T-helper 22 cell (primary cell): ENCODE data around the gene SEPHS1.
"Not testable (repeated sequence)": the region's sequence is repeated elsewhere in the genome, so short reads cannot be mapped to it uniquely, and the experiment has no call there.

ENCODE experiments used
- DNase-seq: peaks from one replicate; pipeline ENCODE4 v3.0.0-alpha.2; 2020; ENCODE audit warnings: low read depth

SEPHS1 gene, protein sequence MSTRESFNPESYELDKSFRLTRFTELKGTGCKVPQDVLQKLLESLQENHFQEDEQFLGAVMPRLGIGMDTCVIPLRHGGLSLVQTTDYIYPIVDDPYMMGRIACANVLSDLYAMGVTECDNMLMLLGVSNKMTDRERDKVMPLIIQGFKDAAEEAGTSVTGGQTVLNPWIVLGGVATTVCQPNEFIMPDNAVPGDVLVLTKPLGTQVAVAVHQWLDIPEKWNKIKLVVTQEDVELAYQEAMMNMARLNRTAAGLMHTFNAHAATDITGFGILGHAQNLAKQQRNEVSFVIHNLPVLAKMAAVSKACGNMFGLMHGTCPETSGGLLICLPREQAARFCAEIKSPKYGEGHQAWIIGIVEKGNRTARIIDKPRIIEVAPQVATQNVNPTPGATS

DNA sequence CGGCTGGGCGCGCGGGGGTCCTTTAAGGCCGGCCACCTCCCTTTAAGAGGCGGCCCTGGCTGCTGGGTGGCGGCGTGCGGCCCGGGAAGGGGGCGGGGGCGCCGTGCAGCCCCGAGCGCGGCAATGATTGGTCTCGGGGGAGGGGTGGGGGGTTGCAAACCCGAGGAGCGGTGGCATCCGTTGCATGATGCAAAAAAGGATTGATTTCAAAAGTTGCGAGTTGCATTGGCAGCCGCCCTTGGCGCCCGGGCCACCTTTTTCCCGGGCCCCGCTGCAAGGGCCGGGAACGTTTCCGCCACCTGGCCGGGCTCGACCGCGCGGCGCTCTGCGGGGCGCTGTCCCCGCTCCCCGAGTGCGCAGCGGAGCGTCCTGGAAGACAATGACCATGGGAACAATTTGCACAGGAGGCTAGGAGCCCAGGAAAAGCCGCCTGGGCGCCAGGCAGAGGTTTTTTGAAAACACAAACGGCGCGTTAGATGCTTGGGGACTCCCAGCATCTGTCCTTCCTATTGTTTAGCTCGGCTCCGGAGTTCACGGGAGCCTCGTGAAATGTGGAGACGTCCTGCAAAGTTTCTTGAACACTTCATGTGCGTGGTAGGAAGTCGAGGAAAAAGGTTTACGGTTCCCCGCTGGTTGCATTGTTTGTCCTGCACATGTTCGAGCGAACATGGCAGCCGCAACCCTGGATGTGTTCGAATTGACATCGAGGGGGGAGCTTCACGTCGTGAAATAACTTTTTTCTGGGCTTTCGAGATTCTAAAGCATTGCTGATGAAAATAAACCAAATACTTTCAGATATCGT lies at the start of gene SEPHS1:
TSS of gene SEPHS1 (minus strand) at position 78 of the 802 bp plus-strand sequence. CDS start 3,343 bp downstream, outside the sequence.
- peak; percentile 80 for DNase-seq

DNA sequence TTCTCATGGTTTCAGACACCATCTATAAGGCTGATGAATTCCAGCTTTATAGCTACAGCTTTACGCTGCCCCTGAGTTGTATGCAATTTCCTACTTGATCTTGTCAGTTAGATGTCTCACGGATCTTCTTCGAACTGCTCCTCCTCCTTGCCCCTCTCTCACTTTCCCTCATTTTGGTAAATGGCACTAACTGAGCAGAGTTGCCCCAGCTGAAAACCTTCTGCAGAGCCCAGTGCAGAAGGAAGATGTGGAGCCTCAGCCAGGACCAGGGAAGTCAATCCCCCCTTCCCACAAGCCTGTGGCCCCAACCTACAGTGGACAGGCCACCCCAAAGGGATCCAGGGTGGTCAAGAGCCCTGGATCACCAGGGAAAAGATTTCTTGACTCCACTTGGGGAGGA lies 49.0 kb upstream of the SEPHS1 start:
- DNase-seq, result no peak

DNA sequence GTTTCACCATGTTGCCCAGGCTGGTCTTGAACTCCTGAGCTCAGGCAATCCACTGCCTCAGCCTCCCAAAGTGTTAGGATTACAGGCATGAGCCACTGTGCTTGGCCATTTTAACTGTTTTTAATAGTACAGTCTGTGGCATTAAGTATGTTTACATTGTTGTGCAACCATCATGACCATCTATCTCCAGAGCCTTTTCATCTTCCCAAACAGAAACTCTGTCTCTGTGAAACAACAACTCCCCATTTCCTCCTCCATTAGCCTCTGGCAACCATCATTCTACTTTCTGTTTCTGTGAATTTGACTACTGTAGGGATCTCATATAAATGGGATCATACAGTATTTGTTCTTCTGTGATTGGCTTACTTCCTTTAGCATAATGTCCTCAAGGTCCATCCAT lies 48.3 kb upstream of the SEPHS1 start:
- DNase-seq, result no peak

- DNase-seq, result no peak
These were observed 47.4 kb upstream of the SEPHS1 start for GRCh38 chr10:13395540-13395939.

GRCh38 chr10:13393640-13394039 lies 45.5 kb upstream of the SEPHS1 start:
- no peak for DNase-seq

DNA sequence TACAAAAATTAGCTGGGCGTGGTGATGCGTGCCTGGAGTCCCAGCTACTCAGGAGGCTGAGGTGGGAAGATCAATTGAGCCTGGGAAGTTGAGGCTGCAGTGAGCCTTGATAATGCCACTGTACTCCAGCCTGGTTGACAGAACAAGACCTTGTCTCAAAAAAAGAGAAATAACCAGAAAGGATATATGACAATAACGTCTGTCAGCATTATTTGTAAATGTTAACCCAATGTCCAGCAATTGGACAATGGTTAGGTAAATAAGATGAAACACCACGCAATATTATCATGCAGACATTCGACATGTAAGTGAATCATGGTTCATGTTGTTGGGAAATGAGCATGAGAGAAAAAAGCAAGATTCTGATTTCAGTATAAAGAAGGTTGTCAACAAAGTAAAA lies 44.6 kb upstream of the SEPHS1 start:
- DNase-seq, result no peak

GRCh38 chr10:13390604-13391522 lies 42.8 kb upstream of the SEPHS1 start:
- no peak for DNase-seq

- DNase-seq, result no peak
These were observed 40.6 kb upstream of the SEPHS1 start for GRCh38 chr10:13388478-13389230.

DNA sequence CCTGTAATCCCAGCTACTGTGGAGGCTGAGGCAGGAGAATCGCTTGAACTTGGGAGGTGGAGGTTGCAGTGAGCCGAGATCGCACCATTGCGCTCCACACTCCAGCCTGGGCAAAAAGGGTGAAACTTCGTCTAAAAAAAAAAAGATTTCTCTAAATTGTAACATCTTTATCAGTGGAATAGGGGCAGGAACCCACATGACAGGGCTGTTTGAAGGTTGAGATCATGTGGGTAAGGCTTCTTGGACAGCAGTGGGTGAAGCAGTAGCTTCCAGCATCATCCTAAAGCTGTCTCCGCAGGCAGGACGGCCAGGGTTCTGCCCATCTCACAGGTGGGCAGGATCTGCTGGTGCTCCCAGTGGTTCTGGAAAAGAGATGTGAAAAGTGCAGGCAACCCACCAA lies 37.9 kb upstream of the SEPHS1 start:
- no peak for DNase-seq

DNA sequence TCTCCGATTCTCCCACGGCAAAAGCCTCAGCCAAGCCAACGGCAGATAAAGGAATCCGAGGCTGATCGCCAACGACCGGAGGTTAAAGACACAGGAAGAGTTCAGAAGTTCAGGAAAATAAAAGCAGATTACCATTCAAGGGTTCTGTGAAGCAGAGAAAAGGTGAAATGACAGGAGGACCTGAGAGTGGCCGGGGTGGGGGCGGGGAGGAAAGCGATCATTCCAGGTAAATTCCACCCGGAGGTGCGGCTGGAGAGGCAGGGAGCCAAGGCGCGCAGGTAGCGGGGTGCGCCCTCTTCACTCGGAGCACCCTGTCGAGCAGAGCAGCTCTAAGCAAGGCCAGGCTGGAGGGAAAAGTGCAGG lies 35.3 kb upstream of the SEPHS1 start:
- no peak for DNase-seq

DNA sequence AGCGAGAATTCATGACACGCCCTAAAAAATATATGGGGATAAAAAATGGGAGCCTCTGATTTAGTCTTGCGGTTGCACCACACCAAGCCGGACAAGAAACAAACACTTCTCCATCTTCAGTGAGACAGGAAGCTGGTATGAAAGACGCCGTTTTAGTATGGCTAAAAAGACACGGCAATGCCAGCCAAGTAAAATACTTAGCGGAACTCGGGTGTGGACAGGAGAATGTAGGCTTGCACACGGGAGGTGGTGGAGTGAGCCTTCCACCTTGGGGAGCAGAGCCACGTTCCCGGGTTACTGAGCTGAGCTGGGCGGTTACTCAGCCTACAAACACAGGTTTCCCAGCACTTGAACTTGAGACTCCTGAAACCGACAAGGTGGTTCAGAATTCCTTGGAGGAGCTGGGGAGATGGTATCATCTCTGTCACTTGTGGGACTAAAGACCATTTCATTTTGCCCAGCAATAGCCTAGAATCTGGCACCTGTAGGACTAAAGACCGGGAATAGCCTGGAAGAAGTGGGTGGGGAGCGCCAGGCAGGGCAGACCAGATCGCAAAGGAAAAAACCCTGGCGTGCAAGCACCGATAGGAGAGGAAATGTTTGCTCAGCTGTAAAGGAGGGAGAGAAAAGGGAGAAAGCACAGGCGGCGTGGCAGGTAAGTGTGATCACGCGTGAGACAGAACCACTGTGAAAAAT lies 34.8 kb upstream of the SEPHS1 start:
- DNase-seq, result no peak

GRCh38 chr10:13379061-13379460 lies 31.0 kb upstream of the SEPHS1 start:
- DNase-seq, result not testable (repeated sequence)

DNA sequence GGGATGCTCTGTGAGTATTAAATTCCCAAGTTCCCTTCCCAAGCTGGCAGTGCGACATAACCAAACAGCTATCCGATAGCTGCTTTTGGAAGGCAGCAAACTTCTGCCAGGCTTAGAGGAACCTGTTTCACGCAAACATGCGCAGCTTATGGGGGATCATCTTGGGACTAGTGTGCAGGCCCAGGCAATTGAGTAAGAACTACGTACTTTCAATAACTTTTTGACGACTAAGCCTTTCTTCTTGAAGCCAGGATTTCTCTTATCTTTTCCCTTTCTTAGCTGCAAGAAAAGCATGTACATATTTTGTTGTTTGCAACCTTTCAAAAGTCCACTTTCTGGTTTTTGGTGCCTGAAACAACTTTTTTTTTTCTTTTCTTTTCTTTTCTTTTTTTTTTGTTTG lies 28.7 kb upstream of the SEPHS1 start:
- no peak for DNase-seq

GRCh38 chr10:13376297-13376696 lies 28.2 kb upstream of the SEPHS1 start:
- DNase-seq, result no peak

- no peak for DNase-seq
These were observed 27.7 kb upstream of the SEPHS1 start for GRCh38 chr10:13375791-13376190.

GRCh38 chr10:13373644-13374043 lies 25.6 kb upstream of the SEPHS1 start:
- DNase-seq, result no peak

DNA sequence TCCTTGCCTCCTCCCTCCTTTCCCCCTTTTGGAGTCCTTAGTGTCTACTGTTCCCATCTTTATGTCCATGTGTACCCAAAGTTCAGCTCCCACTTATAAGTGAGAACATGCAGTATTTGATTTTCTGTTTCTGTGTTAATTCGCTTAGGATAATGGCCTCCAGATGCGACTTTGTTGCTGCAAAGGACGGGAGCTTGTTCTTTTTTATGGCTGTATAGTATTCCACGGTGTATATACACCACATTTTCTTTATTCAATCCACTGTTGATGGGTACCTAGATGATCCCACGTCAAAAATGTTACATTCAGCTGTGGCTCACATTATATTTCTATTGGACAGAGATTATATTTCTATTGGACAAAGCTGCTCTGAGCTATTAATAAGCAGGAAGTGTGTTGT lies 24.4 kb upstream of the SEPHS1 start:
- no peak for DNase-seq

GRCh38 chr10:13371897-13372470 lies 23.9 kb upstream of the SEPHS1 start:
- DNase-seq, result peak; percentile 16

- DNase-seq, result no peak
These were observed 18.8 kb upstream of the SEPHS1 start for GRCh38 chr10:13366891-13367290.

- no peak for DNase-seq
These were observed 17.7 kb upstream of the SEPHS1 start for GRCh38 chr10:13365831-13366230.

GRCh38 chr10:13365243-13365642 lies 17.1 kb upstream of the SEPHS1 start:
- DNase-seq, result no peak
